Hindlimb muscle (tissue), 1 donor: ENCODE measurements around the gene C1QTNF5. TPM values are rescaled to one million over a fixed set of nuclear protein-coding genes. Genes with fewer than 3 reads are reported as not detected.
"Not testable (repeated sequence)": the region's sequence is repeated elsewhere in the genome, so short reads cannot be mapped to it uniquely, and the experiment has no call there.

ENCODE experiments used
- DNase-seq: peaks from one replicate; pipeline ENCODE4 v3.0.0-alpha.2; 2013
- polyA plus RNA-seq: library from polyadenylated mRNA; unstranded; fragments of 120-200 nt; gene quantifications from one replicate; pipeline ENCODE4 v1.2.1, GENCODE V29; 2013; ENCODE audit not compliant: insufficient read length

Gene C1QTNF5, protein sequence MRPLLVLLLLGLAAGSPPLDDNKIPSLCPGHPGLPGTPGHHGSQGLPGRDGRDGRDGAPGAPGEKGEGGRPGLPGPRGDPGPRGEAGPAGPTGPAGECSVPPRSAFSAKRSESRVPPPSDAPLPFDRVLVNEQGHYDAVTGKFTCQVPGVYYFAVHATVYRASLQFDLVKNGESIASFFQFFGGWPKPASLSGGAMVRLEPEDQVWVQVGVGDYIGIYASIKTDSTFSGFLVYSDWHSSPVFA
- 27.6 TPM for polyA plus RNA-seq

DNA sequence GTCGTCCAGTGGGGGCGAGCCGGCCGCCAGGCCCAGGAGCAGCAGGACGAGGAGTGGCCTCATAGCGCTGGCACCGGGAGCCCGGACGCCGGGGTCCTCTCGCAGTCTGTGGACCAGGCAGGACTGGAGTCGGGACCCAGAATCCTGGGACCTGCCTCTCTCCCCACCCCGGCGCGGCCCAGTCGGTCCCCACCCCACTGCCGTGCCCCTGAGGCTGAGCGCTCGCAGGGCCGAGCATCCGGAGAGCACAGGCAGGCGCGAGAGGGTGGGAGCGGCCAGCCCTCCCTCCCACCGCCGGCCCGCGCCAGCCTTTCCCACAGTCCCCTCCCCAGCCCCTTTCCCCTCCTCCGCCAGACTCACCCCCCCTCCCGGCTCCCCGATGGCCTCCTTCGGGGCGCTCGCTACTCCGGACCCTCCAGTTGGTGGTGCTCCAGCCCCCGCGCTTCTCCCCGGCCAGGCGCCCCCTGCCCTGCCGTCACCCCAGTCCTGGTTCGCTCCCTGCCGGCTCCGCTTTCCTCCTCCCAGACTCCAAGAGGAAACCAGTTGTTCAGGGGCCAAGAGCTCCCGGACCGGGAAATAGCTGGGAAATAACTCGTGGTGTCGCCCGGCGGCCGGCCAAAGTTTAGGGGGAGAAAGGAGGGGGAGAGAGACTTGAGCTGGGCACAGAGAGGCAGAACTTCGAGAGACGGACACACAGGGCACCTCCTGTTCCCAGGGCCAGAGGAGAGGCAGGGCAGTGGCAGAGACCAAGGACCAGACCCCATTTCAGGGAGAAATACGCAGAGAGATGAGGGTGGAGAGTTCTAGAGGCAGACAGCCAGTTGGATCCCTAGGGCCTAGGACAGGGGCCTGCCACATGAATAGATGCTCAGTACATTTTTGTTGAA lies at the start of gene C1QTNF5:
TSS of gene C1QTNF5 (minus strand) at position 549 of the 887 bp plus-strand sequence. CDS start at position 63, 486 bp downstream.
- DNase-seq, result peak; percentile 92

DNA sequence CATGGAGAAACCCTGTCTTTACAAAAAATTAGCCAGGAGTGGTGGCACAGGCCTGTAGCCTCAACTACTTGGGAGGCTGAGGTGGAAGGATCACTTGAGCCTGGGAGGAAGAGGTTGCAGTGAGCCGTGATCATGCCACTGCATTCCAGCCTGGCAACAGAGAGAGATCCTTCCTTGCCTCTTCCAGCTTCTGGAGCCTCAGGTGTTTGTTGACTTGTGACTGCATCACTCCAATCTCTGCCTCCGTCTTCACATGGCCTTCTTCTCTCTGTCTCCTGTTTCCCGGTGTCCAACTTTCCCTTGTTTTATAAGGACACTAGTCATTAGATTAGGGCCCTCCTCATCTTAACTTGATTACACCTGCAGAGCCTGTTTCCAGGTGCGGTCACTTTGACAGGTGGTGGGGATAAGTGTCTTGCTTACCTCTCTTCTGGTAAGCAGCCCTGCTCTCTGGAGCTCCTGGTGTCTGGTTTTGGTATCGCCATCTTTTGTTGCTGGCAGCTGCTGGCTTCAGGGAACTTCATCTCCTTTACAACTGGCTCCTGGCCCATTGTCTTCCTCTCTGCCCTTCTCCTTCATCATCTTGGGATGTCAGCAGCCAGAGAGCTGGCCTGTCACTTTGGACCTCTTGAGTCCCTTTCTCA lies 49.0 kb upstream of the C1QTNF5 start:
- DNase-seq, result no peak

DNA sequence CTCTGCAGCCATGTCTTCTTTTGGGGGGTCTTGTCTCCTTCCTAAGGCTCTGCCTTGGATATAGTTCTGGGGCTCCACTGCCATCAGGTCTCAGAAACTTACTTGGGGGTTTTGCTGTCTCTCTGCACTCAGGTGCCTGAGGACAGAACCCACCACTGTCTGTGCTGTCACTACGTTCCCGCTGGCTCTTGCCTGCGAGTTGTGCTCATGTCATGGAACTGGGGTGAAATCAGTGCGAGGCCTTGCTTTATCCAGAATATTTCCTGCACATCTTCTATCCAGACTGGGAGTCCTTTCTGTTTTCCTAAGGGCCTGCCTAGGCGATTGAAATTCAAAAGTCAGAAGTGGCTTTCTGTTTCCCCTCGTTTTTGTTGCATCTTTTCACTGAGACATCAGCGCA lies 47.4 kb upstream of the C1QTNF5 start:
- DNase-seq, result no peak

DNA sequence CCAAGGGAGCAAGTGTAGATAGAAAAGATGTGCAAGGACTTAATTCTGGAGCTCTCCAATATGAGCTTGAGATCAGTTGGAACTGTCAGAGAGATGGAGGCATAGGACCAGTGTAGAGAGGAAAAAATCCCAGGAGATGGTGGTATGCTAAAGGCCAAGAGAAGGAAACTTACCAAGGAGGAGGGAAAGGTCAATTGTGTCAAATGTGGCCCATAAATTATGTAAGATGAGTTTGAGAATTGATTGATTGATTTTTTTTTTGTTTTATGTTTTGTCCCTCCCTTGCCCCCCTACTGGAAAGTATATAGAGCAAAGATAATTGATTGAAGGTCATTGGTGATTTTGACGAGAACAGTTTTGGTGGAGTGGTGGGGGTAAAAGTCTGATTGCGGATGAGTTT lies 43.6 kb upstream of the C1QTNF5 start:
- DNase-seq, result no peak

DNA sequence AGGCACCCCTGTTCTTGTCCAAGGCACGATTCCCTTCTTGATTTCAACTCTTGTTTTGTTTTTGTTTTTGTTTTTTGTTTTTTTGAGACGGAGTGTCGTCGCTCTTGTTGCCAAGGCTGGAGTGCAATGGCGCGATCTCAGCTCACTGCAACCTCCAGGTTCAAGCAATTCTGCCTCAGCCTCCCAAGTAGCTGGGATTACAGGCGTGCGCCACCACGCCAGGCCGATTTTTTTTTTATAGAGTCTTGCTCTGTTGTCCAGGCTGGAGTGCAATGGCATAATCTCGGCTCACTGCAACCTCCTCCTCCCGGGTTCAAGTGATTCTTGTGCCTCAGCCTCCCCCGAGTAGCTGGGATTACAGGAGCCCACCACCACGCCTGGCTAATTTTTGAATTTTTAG lies 41.8 kb upstream of the C1QTNF5 start:
- not testable (repeated sequence) for DNase-seq

DNA sequence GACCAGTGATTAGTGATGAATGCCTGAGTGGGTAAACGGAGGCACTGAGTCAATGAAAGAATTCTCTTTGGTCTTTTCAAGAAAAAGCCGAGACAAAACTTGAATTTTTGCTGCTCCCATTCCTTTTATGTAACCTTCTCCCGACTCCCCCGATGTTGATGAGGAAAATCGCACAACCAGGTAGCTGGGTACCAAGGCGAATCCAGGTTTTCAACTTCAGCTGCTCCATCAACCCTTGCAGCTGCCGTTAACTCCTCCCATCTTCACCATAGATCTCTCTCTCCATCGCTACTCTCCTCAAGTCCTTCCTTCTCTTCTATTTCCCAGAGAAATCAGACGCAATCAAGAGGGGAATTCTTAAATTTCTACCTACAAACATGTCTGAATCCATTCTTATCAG lies 41.4 kb upstream of the C1QTNF5 start:
- DNase-seq, result no peak

DNA sequence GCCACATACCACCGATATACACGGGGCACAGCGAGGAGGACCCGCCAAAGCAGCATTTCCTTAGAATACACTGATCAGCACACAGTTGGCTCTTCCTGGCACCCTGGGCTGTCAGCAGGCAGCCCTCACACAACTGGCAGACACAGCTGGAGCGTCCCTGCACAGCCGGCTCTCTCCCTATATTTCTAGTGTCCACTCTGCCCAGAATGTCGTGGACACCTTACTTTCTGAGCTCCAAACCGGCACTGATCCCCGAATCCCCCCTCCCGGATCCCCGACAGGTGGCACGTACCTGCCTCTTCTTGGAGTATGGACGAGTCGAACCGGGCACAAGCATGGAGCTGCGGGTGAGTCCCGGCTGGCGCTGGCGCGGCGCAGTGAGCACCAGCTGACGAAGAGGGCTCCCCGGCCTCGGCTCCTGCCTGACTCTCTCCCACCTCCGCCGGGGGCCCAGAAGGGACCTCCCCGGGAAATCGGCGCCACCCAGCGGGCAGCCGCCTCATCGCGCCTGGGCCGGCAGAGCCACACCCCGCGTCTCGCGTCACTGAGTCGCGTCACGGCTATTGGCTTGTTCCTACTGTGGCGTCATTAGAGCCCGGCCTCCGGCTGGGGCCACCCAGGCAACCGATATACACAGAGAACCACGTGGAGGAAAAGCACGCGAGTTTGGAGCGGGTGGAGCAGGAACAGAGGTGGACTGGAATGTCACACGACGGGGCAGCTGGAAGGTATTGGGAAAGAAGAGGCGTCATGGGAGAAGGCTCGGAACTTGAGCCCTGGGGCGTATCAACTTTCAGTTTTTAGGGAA lies 40.7 kb upstream of the C1QTNF5 start, which contains the start of gene USP2:
TSS of gene USP2 (minus strand) at position 510 of the 808 bp plus-strand sequence. CDS start 8,210 bp downstream, outside the sequence.
- peak; percentile 96 for DNase-seq

DNA sequence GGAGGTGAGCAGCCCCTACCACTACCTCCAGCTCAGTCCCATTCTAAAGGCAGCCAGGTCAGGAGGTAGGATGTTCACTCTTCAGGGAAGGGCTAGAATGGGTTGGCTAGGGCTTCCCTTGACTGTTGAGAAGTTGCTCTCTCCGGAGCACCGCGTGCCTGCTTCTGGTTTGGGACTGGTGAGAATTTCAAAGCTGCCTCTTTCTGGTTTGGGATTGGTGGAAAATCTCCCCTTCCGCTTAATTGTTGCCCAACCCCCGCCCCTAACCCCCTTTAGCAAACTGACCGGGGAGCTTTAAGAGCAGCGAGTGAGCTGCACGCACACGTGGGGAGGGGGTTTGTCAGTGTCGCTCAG lies 40.1 kb upstream of the C1QTNF5 start:
- DNase-seq, result no peak

DNA sequence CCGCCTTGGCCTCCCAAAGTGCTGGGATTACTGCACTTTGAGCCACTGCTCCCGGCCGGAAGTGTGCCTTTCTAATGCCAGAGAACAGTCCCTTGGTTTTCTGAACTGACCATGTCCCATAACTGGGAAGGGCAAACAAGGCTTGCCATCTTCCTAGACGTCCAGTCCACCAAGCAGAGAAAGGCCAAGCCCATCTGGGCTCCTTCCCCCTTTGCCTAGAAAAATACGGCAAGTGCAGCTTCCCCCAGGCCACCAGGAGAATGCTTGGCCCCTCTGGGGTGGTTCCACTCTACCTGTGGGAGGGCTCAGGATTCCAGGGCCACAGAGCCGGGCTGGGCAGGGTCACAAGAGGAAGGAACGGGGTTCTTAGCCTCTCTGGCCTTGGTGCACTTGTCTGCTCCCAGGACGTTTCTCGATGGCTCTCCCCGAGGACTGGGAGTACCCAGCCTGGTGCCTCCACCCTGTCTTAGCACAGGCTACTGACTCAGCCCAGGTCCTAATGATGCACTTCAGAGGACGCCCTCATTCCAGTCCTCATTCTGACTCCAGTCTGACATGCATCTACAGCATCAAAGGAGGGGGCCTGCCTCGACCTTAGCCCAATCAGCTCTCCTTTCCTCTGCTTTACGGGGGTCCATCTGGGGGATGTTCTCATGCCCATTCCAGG lies 39.6 kb upstream of the C1QTNF5 start:
- DNase-seq, result no peak

DNA sequence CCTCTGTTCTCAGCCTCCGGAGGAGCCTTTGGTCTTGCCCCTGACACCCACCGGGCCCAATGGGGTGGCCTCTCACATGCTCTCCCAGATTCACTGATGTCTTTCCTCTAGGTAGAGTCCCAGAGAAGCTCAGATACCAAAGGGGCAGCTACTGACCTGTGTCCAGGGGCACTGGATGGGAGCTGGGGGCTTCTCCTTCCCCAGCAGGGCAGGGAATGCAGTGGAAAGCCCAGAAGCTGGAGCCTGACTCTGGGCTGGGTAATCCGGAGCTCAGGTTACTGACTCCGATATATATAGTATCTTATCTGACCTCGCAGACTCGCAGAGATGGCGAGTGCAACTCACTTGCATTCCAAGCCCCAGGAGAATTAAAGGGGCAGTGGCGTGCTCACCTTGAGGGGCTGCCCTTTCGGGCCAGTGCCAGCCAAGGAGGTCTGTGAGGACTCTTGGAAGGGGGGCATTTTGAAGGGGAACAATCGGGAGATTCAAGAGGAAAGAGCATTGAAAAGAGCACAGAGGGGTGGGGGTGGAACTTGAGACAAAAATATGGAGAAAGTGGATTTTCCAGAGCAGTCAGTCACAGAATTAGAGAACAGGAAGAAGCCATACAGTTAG lies 38.3 kb upstream of the C1QTNF5 start:
- no peak for DNase-seq

DNA sequence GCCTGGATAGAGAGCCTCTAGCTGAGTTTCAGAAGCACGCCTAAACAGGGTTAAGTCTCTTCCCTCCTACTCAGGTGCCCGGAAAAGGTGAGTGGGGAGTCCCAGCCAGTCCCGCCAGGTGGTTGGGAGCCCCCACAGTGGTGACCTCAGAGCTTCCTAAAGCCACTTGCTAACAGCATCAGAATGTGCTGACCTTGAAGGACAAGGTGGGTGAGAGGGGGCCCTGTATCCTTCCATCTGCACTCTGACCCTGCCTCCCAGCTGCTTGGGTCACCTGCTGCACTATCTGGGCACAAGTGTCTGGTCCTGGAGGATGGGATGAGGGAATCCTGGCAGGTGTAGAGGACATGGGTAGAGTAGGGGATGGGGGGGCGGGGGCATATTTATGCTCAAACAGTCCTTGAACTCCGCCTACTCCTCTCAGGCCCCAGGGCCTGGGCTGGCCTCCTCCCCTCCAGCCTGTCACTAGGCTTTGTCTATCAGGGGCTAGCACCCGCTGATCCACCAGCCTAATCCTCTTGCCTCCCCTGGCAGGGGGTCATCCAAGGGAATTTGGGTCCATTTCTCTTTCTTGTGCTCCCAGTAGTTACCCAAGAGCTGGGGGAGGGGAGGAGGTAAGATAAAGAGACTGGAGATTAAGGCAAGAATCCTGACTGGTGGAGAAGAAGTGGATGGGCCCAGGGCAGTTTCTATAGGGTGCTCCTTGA lies 37.4 kb upstream of the C1QTNF5 start:
- DNase-seq, result no peak

DNA sequence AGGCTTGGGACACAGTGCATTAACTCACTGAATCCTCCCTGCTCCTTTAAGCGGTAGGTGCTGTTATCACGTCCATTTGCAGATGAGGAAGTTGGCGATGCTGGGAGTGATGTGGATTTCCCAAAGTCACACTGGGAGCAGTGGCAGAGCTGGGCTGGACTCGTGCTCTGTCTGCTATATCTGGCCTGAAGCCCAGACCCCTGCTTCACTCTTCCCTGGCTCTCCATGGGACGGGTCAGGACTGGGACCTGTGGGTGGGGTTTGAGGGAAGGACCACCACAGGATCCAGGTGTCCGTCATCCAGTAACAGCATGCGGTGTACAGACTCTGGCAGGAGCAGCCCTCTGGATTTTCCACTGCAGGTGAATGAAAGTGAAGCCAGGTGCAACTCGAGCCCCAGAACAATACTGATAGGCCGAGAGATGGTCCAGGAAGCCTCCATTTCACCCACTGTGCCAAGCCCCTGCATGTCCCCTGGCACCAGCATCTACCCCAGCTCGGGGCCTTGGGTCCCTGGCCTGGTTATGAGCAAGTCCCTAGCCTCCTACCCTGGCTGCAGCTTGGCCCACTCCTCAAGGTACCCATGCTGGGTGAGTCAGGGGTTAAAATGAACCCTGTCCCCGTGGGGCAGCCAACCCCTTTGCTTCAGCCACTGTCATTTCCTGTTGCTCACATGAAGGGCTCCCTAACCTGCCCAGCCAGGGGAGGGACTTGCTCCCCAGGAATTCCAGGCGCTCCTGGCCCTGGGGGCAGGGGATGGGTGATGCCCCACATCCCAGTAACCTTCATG lies 36.6 kb upstream of the C1QTNF5 start:
- DNase-seq, result no peak

DNA sequence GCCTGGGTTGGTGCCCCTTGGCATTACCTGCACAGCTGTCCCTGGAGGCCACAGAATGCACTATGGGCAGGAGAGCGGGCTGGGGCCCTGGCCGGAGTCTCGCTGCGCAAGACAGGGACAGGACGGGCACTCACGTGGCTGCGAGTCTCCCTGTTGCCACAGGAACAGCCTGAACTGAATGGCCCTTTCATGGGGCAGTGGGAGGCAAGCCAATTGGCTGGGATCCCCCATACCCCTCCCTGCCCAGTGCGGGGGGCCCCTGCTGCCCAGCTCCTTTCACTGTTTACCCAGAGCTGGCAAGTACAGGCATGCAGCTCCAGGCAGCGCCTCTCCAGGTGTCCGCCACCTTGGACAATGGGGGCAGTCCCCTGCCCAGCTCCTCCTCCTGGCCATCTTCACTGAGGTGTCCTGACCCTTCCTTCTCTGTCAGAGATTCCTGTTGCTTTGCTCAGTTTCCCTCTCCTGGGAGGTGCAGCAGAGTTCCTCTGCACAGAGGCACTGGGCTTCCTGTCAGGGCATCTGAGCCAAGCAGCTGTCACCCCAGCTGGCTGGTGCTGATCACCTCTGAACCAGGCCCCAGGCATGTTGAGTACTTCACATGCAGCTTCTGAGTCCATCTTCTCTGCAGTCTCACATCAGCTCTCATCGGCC lies 35.6 kb upstream of the C1QTNF5 start:
- no peak for DNase-seq

DNA sequence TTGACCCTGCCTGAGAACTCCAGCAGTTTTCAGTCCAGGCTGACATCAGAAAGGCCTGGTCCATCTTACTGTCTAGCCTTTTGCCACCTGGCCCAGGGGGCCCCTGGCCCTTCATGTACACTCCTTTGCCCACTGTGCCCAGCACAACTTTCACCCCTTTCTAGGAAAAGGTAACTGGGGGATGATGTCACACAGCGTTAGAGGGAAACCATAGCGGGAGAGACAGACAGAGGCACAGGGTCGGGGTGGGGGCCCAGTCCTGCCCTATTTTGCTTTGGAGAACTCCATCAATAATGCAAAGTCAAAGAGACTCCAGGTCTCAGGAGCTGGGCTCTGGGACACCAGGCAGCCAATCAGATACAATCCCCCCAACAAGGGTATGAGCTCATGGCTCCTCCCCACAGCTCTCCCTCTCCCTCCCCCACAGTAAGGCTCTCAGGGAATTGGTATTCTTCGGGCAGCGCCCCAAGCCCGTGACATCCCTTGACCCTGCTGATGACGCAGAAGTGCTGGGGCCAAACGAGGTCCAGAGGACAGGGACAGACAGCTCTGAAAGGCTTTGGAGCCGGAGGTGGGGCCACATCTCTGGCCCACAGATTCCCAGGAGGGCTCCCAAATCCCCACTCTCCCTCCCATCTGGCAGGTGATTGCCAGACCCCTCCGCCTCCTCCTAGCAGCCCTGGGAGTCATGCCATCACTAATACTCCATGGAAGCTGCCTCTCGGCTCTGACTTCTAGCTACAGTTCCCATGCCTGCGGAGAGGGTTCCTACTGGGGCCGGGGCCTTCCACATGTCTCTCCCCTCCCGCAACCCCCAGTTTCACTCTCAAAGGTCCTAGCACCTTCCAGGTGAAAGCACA lies 34.9 kb upstream of the C1QTNF5 start:
- DNase-seq, result no peak

DNA sequence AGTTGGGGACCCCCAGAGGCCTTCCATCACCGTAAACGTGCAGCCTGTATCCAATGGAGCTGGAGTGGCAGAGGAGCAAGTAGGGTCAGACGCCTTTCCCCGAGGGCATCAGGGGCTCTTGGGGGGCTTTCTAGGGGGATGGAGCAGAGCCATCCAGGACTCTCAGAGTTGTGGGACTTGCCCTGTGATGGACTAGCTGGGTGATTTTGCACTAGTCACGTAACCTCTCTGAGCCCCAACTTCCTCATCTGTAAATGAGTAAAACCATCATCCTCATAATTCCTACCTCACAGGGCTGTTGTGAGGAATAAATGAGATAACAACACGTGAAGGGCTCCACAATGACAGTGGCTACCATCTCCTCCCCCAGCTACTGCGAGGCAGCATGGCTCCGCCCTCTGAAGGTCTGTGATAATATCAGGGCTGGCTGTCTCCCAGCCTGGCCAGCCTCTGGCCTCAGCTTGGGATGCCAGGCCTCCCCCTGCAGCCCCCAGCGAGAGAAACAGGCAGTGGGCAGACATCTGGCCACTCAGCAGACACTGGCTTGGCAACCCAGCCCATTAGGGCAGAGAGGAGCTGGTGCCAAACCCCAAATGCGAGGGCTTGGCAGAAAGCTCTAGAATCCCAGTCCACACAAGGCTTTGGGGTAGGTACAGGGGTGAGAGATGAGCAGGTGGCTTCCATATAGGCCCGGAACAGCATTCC lies 34.1 kb upstream of the C1QTNF5 start:
- DNase-seq, result no peak

DNA sequence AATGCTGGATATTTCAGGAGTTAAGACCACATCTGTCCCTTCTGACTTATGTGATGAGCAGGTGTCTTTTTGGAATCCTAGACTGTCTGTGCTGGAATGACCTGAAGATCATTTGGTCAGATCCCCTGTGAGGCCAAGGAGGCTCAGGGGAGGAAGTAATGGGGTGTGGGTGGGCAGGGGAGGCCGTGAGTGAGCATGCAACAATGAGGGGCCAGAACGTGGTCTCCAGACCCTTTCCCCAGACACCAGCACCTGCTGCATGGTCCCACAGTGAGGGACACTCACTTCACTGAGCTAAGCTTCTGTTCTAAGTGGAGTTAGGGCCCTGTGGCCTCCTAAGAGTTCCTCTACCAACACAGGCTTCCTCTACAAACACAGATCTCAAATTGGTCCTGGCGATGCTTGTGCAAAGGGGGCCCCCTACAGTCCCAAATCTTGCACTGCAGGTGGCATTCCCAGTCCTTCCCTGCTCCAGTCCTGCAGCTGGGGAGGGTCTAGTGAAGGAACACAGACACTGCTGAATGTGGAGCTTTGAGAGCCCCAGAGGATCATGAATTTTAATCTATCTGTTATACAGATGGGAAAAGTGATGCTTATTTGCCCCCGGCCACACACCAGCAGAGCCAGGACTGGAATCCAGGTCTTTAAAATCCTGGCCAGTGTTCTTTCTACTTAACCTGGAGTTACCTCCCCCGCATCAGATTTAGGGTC lies 33.4 kb upstream of the C1QTNF5 start:
- peak; percentile 77 for DNase-seq
